Hepatocyte (in vitro differentiated cells): ENCODE data around the gene CX3CR1. TPM values are rescaled to one million over a fixed set of nuclear protein-coding genes. Genes with fewer than 3 reads are reported as not detected.

Experiments
- DNase-seq: peaks from one replicate; pipeline ENCODE4 v3.0.0-alpha.2; 2016; ENCODE audit warnings: low spot score
- H2AFZ ChIP-seq: fragments of 200-600 bp; sonication (generic); 2 replicates; pipeline ENCODE4 v1.6.0; 2016; ENCODE audit warnings: antibody characterized with exemption, mild to moderate bottlenecking
- H3K27ac ChIP-seq: fragments of 200-600 bp; sonication (generic); 2 replicates; pipeline ENCODE4 v1.5.1; 2016; ENCODE audit warnings: mild to moderate bottlenecking
- H3K27me3 ChIP-seq: fragments of 200-600 bp; sonication (generic); 2 replicates; pipeline ENCODE4 v1.6.1; 2016
- H3K36me3 ChIP-seq: fragments of 200-600 bp; sonication (generic); replicated peaks from 2 replicates; pipeline ENCODE4 v1.5.1; 2016; ENCODE audit warnings: low read depth; ENCODE audit not compliant: insufficient read depth
- H3K4me1 ChIP-seq: fragments of 200-600 bp; sonication (generic); 2 replicates; pipeline ENCODE4 v1.5.1; 2016; ENCODE audit warnings: mild to moderate bottlenecking, moderate library complexity; ENCODE audit not compliant: insufficient read depth
- H3K4me2 ChIP-seq: fragments of 200-600 bp; sonication (generic); 2 replicates; pipeline ENCODE4 v1.6.0; 2016
- H3K4me3 ChIP-seq: fragments of 200-600 bp; sonication (generic); 2 replicates; pipeline ENCODE4 v1.5.1; 2016; ENCODE audit warnings: mild to moderate bottlenecking
- H3K79me2 ChIP-seq: fragments of 200-600 bp; sonication (generic); 2 replicates; pipeline ENCODE4 v1.6.0; 2017; ENCODE audit warnings: mild to moderate bottlenecking
- H3K9me2 ChIP-seq: fragments of 200-600 bp; sonication (generic); replicated peaks from 2 replicates; pipeline ENCODE4 v1.6.0; 2017; ENCODE audit warnings: mild to moderate bottlenecking; ENCODE audit not compliant: insufficient read depth
- H3K9me3 ChIP-seq: fragments of 200-600 bp; sonication (generic); 2 replicates; pipeline ENCODE4 v1.5.1; 2016; ENCODE audit warnings: low read depth, mild to moderate bottlenecking
- H4K20me1 ChIP-seq: fragments of 200-600 bp; sonication (generic); 2 replicates; pipeline ENCODE4 v1.6.0; 2016; ENCODE audit warnings: mild to moderate bottlenecking; ENCODE audit not compliant: insufficient read depth, poor library complexity, severe bottlenecking
- CTCF ChIP-seq: fragments of 200-600 bp; sonication (generic); IDR thresholded peaks from 2 replicates; pipeline ENCODE4 v1.5.1; 2016; ENCODE audit warnings: antibody characterized with exemption, mild to moderate bottlenecking; ENCODE audit not compliant: poor library complexity
- EZH2 ChIP-seq: fragments of 200-600 bp; sonication (generic); IDR thresholded peaks from 2 replicates; pipeline ENCODE4 v1.6.1; 2016; ENCODE audit warnings: antibody characterized with exemption, mild to moderate bottlenecking, borderline replicate concordance
- EZH2phosphoT487 ChIP-seq: fragments of 200-600 bp; sonication (generic); IDR thresholded peaks from one replicate; pipeline ENCODE4 v1.6.1; 2018; ENCODE audit warnings: antibody characterized with exemption, mild to moderate bottlenecking, low read depth, moderate library complexity; ENCODE audit not compliant: unreplicated experiment, severe bottlenecking
- WGBS: methylation state at CpG from one replicate; pipeline ENCODE4 v1.1.6; 2016; ENCODE audit warnings: low lambda C conversion rate; ENCODE audit errors: missing lambda C conversion rate; 5-methylcytosine and 5-hydroxymethylcytosine counted together
- polyA plus RNA-seq: library from polyadenylated mRNA; unstranded; fragments of >200 nt; fragmentation: Nextera tagmentation; extraction: Ambion mirVana; gene quantifications from 2 replicates; pipeline ENCODE4 v1.2.1, GENCODE V29; 2016
- total RNA-seq: library from RNA; depleted of rRNA; stranded (reverse); fragments of >200 nt; gene quantifications from 2 replicates; pipeline ENCODE4 v1.2.3, GENCODE V29; 2014

The CX3CR1 gene
- total and polyA plus RNA-seq, 2 experiments from 2014 or later, result 0.70 TPM; not detected in 1

GRCh38 chr3:39272191-39272590 is 7.6 kb downstream of the CX3CR1 start:
- no peaks in the 10 kb centered on the region for H3K9me3 ChIP-seq
- no peaks in the 10 kb centered on the region for H3K36me3 ChIP-seq
- 83% methylated on average over 2 of the region's 2 CpGs for WGBS
- no peaks in the 10 kb centered on the region for H3K4me1 ChIP-seq
- H2AFZ ChIP-seq, result no peak overlapping the region
- H4K20me1 ChIP-seq, result no peaks in the 10 kb centered on the region
- no peak for DNase-seq
- no peak overlapping the region for H3K27ac ChIP-seq
- no peaks in the 10 kb centered on the region for H3K27me3 ChIP-seq
- no peak overlapping the region for H3K4me3 ChIP-seq
- H3K9me2 ChIP-seq, result no peaks in the 10 kb centered on the region
- no peak overlapping the region for H3K4me2 ChIP-seq
- H3K79me2 ChIP-seq, result no peaks in the 10 kb centered on the region
- TF ChIP-seq CTCF (no peak), EZH2 (no peak), EZH2phosphoT487 (no peak)

GRCh38 chr3:39271363-39271914 is 8.4 kb downstream of the CX3CR1 start:
- H3K9me2 ChIP-seq, result no peaks in the 10 kb centered on the region
- H3K79me2 ChIP-seq, result no peaks in the 10 kb centered on the region
- no peaks in the 10 kb centered on the region for H3K27me3 ChIP-seq
- TF ChIP-seq EZH2phosphoT487, result no peak
- TF ChIP-seq CTCF, result no peak
- no peak for TF ChIP-seq EZH2
- H3K4me1 ChIP-seq, result no peaks in the 10 kb centered on the region
- H3K36me3 ChIP-seq, result no peaks in the 10 kb centered on the region
- H4K20me1 ChIP-seq, result no peaks in the 10 kb centered on the region
- H2AFZ ChIP-seq, result no peak overlapping the region
- H3K9me3 ChIP-seq, result no peaks in the 10 kb centered on the region
- WGBS, result 92% methylated on average over 6 of the region's 6 CpGs
- DNase-seq, result no peak
- H3K4me2 ChIP-seq, result no peak overlapping the region
- H3K4me3 ChIP-seq, result no peak overlapping the region
- no peak overlapping the region for H3K27ac ChIP-seq

- no peaks in the 10 kb centered on the region for H3K36me3 ChIP-seq
Measured at GRCh38 chr3:39269528-39269927, 10.3 kb downstream of the CX3CR1 start.

More at GRCh38 chr3:39269528-39269927, 10.3 kb downstream of the CX3CR1 start:
- no peak for DNase-seq
- TF ChIP-seq EZH2phosphoT487 (no peak), EZH2 (no peak), CTCF (no peak)
- Histone ChIP-seq H3K4me1 (no peaks in the 10 kb centered on the region), H3K79me2 (no peaks in the 10 kb centered on the region), H3K27me3 (no peaks in the 10 kb centered on the region), H3K4me2 (no peak overlapping the region), H3K27ac (no peak overlapping the region), H3K9me2 (no peaks in the 10 kb centered on the region), H2AFZ (no peak overlapping the region), H4K20me1 (no peaks in the 10 kb centered on the region), H3K4me3 (no peak overlapping the region), H3K9me3 (no peaks in the 10 kb centered on the region)
- WGBS, result 90% methylated on average over 4 of the region's 4 CpGs
